ENCODE data around the gene LPCAT4.

Gene LPCAT4

DNA sequence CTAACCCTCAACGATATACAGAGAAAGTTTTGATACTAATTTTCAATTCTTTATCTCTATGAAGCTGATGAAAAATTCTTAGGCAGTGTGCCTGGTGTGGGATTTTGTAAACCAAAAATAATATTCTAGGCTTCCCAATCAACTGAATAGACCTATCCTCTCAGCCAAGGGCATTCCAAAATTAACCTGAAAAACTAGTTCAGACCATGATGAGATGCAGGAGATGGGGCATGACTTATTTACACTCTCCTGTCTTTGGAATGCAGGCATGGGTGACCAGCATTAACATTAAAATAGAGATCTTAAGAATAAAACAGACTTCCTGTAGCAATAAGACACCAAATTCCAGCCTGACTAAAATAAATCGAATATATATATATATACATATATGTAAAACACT lies 7.8 kb upstream of the LPCAT4 start:
- H3K36me3 ChIP-seq (ENCODE audit: insufficient read depth, low read length) = peaks cover 2% of the 10 kb centered on the region
- H3K27me3 ChIP-seq (ENCODE audit: insufficient read depth, low read length) = no peaks in the 10 kb centered on the region
- H3K4me1 ChIP-seq (ENCODE audit: insufficient read depth, low read length) = no peaks in the 10 kb centered on the region
- H3K9me3 ChIP-seq (ENCODE audit: low read length) = no peaks in the 10 kb centered on the region
- no peak overlapping the region for H3K4me3 ChIP-seq (ENCODE audit: low read length)
- H2AFZ ChIP-seq (ENCODE audit: low read depth, low read length) = no peak overlapping the region

DNA sequence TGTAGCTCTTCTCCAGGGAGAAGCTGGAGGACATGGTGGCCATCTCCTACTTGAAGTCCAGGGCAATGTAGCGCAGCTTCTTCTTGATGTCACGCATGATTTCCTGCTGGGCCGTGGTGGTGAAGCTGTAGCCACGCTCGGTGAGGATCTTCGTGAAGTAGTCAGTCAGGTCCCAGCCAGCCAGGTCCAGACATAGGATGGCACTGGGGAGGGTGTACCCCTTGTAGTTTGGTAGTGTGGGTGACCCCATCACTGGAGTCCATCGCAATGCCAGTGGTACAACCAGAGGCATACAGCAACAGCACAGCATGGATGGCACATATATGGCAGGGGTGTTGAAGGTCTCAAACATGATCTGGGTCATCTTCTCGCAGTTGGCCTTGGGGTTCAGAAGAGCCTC lies 7.0 kb upstream of the LPCAT4 start:
- no peaks in the 10 kb centered on the region for H3K9me3 ChIP-seq (ENCODE audit: low read length)
- no peaks in the 10 kb centered on the region for H3K27me3 ChIP-seq (ENCODE audit: insufficient read depth, low read length)
- H3K36me3 ChIP-seq (ENCODE audit: insufficient read depth, low read length) = no peaks in the 10 kb centered on the region
- no peaks in the 10 kb centered on the region for H3K4me1 ChIP-seq (ENCODE audit: insufficient read depth, low read length)
- no peak overlapping the region for H3K4me3 ChIP-seq (ENCODE audit: low read length)
- no peak overlapping the region for H2AFZ ChIP-seq (ENCODE audit: low read depth, low read length)

DNA sequence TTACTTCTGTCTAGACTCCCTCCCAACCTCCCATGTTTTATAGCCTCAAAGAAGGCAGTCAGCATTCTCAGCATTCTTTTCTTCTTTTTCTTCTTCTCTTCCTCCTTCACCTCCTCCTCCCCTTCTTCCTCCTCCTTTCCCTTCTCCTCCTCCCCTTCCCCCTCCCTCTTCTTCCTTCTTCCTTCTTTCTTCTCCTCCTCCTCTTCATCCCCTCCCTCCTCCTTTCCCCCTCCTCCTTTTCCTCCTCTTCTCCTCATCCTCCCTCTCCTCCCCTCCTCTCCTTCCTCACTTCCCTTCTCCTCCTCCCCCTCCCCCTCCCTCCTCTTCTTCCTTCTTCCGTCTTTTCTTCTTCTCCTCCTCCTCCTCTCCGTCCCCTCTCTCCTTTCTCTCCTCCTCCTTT lies 3.6 kb upstream of the LPCAT4 start:
- H2AFZ ChIP-seq (ENCODE audit: low read depth, low read length) = no peak overlapping the region
- H3K36me3 ChIP-seq (ENCODE audit: insufficient read depth, low read length) = no peaks in the 10 kb centered on the region
- no peaks in the 10 kb centered on the region for H3K27me3 ChIP-seq (ENCODE audit: insufficient read depth, low read length)
- H3K4me3 ChIP-seq (ENCODE audit: low read length) = no peak overlapping the region
- no peaks in the 10 kb centered on the region for H3K9me3 ChIP-seq (ENCODE audit: low read length)
- H3K4me1 ChIP-seq (ENCODE audit: insufficient read depth, low read length) = peaks cover 13% of the 10 kb centered on the region

DNA sequence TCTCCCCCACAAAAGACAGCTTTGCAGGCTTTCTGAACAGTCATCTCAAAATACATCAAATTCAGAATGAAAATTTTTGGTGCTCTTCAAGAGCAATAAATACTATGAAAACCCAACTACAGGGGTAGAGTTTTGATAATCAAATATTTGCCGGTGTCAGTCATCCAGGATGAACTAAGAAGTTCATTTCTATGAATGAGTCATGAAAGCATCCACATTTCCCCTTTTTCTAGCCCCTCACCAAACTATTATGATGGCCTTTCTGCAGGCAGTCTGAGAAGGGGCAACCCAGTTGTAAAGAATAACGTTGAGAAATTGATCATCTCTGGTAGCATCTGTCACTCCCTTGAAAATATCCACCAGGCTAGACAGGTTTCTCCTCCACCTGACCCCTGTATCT lies 3.1 kb upstream of the LPCAT4 start:
- no peak overlapping the region for H2AFZ ChIP-seq (ENCODE audit: low read depth, low read length)
- no peaks in the 10 kb centered on the region for H3K36me3 ChIP-seq (ENCODE audit: insufficient read depth, low read length)
- no peaks in the 10 kb centered on the region for H3K27me3 ChIP-seq (ENCODE audit: insufficient read depth, low read length)
- H3K4me1 ChIP-seq (ENCODE audit: insufficient read depth, low read length) = peaks cover 15% of the 10 kb centered on the region
- H3K9me3 ChIP-seq (ENCODE audit: low read length) = no peaks in the 10 kb centered on the region
- no peak overlapping the region for H3K4me3 ChIP-seq (ENCODE audit: low read length)

DNA sequence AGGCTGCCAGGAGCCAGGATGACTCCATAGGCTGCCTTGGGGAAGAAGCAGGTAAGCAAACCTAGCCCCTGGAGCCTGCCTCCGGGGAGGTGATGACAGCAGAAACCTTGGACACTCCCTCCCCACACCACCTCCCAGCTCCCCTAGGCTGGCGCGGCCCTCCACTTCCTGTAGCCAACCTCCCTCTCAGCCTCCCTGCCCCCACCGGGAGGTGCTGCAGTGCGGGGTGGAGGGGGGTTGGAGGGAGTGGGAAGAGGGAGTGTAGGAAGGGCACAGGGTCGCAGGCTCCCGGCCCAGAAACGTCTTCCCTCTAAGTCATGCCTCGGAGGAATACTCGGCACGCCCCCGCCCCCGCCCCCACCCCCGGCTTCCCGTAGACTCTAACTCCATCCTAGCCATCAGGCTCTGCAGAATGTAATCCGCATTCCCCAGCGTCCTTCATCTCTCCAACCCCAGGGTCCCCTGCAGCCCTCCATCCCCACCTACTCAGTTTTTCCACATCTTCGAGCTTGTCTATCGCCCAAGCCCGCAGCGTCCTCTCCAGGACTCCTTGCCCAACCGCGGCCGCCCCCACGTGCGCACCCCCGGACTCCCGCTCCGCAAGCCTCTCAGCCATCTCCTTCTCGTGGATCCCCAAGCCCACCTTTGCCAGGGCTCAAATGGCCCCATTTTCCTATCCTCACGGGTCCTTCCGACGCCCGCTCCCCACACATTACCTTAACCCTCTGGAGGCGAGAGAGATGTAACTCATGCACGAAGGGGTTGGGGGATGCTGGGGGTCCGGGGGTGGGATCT lies 528 bp downstream of the LPCAT4 start:
- H3K4me1 ChIP-seq (ENCODE audit: insufficient read depth, low read length) = peaks cover 15% of the 10 kb centered on the region
- H3K4me3 ChIP-seq (ENCODE audit: low read length) = peak overlapping the region; percentile 74
- H3K36me3 ChIP-seq (ENCODE audit: insufficient read depth, low read length) = peaks cover 6% of the 10 kb centered on the region
- H2AFZ ChIP-seq (ENCODE audit: low read depth, low read length) = peak overlapping the region; percentile 99
- no peaks in the 10 kb centered on the region for H3K9me3 ChIP-seq (ENCODE audit: low read length)
- H3K27me3 ChIP-seq (ENCODE audit: insufficient read depth, low read length) = no peaks in the 10 kb centered on the region

DNA sequence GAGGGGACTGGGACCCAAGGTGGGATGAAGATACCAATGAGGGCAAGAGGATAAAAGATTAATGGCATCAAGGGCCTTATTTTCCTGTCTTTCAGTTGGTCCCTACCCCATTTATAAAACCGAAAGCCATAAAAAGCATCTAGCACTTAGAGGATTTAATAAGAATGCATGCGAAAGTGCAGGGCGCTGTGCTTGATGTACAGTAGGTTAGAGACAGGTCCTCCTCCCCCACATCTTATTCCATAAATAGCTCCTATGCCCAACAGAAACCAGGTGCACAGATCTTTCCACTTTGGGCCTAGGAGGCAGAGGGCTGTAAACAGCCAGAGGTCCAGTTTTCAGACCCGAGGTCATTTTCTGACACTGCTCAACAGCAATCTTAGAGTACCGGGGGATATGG lies 1.2 kb downstream of the LPCAT4 start:
- peak overlapping the region; percentile 69 for H2AFZ ChIP-seq (ENCODE audit: low read depth, low read length)
- peaks cover 7% of the 10 kb centered on the region for H3K36me3 ChIP-seq (ENCODE audit: insufficient read depth, low read length)
- peak overlapping the region; percentile 74 for H3K4me3 ChIP-seq (ENCODE audit: low read length)
- H3K27me3 ChIP-seq (ENCODE audit: insufficient read depth, low read length) = no peaks in the 10 kb centered on the region
- peaks cover 15% of the 10 kb centered on the region for H3K4me1 ChIP-seq (ENCODE audit: insufficient read depth, low read length)
- no peaks in the 10 kb centered on the region for H3K9me3 ChIP-seq (ENCODE audit: low read length)

DNA sequence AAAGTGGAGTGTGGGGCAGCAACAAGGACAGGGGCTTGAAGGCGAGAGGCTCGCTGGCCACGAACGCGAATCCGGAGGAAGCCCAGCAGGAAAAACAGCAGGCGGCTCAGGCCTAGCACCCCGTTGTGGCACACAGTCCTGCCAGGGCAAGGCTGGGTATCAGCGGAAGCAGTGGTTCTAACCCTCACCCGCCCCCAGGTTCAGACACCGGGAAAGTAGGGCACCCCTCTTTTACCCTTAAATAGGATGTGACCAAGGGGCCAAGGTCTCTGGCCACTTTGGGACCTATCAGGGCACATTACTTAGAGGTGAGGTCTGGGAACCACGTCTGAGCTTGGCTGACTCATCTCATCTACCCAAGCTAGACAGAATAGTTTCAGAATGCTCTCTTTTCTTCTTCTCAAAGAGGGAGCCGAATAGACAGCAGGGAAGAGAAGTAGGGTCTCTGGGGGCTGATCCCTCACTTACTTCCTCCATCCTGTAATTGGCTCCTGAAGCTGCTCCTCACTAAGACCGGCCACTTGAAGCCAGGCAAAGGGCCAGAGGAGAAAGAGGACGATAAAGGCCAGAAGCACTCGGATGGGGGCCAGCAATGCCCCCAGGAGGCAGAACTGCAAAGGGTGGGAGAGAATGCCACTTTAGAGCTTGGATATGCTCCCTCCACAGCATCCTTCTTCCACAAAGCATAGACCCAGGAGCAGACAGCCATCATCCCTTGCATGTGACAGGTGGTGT lies 1.7 kb downstream of the LPCAT4 start:
- Histone ChIP-seq H2AFZ (ENCODE audit: low read depth, low read length) (no peak overlapping the region), H3K9me3 (ENCODE audit: low read length) (no peaks in the 10 kb centered on the region), H3K36me3 (ENCODE audit: insufficient read depth, low read length) (peaks cover 7% of the 10 kb centered on the region), H3K4me3 (ENCODE audit: low read length) (peak overlapping the region; percentile 74), H3K27me3 (ENCODE audit: insufficient read depth, low read length) (no peaks in the 10 kb centered on the region), H3K4me1 (ENCODE audit: insufficient read depth, low read length) (peaks cover 15% of the 10 kb centered on the region)

DNA sequence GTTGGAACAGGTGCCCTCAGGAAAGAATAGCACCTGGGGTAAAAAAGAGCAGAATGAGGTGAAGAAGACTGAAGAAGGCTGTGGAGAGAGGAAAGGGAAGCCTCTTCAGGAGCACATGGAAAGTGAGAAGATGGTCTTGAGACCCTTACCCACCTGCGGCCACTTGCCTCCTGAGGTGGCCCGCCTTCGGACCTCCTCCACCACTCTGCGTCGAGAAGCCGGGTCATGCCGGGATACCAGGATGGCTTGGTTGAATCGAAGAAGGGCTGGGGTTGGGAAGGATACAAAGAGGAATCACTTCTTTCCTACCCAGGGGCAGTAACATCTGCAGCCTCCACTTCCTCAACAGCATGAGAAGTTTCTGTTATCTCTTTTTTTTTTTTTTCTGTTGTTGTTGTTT lies 3.0 kb downstream of the LPCAT4 start:
- Histone ChIP-seq H3K9me3 (ENCODE audit: low read length) (no peaks in the 10 kb centered on the region), H3K4me1 (ENCODE audit: insufficient read depth, low read length) (peaks cover 15% of the 10 kb centered on the region)

DNA sequence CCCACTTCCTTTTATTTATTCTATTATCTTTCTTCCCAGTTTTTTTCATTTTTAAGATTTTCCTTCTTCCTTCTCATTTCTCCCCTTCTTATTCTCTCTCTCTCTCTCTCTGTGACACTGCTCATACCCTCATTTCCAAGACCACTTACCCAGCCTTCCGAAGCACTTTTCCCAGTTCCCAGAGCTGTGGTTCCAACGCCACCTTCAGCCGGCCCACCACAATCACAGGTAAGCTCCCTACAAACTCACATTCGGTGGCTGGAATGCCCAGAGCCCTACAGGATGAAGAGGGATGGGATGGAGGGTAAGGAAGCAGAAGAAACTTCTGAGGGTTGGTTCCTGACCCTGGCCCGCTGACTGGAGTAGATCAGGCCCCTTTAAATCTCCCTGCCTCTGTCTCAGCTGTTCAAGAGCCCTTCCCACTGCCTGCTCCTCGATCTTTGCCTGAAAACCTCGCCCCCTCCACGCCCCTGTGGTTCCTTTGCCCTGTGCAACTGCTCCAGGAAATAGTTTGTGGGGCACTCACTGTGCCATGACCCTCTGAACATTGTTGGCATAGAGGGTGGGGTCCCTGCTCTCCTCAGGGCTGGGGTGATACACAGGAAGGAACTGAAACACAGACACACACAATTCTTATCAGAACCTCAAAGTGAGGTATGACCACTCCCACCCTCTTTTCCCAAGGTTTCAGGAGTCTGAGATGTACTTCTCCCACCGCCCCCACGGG lies 4.8 kb downstream of the LPCAT4 start:
- no peaks in the 10 kb centered on the region for H3K9me3 ChIP-seq (ENCODE audit: low read length)
- no peak overlapping the region for H2AFZ ChIP-seq (ENCODE audit: low read depth, low read length)
- H3K4me1 ChIP-seq (ENCODE audit: insufficient read depth, low read length) = peaks cover 9% of the 10 kb centered on the region
- no peak overlapping the region for H3K4me3 ChIP-seq (ENCODE audit: low read length)
- peaks cover 18% of the 10 kb centered on the region for H3K36me3 ChIP-seq (ENCODE audit: insufficient read depth, low read length)
- no peaks in the 10 kb centered on the region for H3K27me3 ChIP-seq (ENCODE audit: insufficient read depth, low read length)

More for the DNA sequence above, 3.0 kb downstream of the LPCAT4 start:
- H2AFZ ChIP-seq (ENCODE audit: low read depth, low read length) = no peak overlapping the region
- peaks cover 16% of the 10 kb centered on the region for H3K36me3 ChIP-seq (ENCODE audit: insufficient read depth, low read length)
- no peaks in the 10 kb centered on the region for H3K27me3 ChIP-seq (ENCODE audit: insufficient read depth, low read length)
- H3K4me3 ChIP-seq (ENCODE audit: low read length) = no peak overlapping the region

DNA sequence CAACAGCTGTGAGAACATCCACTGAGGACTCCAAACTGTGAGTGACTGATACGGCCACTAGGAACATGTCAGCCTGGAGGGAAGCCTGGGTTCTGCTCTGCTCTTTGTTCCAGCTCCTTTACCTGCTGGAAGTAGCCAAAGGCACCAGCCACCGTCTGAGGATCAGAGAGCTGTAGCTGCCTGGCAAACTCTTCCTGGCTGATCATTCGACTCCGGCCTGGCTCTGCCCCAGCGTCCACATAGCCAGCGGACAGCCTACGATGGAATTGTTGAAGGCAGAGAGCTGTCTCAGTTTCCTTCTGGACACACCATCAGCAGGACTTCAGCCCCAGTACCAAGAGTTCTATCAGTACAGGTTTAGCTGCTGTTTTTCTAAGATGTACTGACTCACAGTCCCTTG lies 5.7 kb downstream of the LPCAT4 start:
- Histone ChIP-seq H3K36me3 (ENCODE audit: insufficient read depth, low read length) (peaks cover 18% of the 10 kb centered on the region), H3K9me3 (ENCODE audit: low read length) (no peaks in the 10 kb centered on the region), H3K4me1 (ENCODE audit: insufficient read depth, low read length) (peaks cover 8% of the 10 kb centered on the region), H3K4me3 (ENCODE audit: low read length) (no peak overlapping the region), H2AFZ (ENCODE audit: low read depth, low read length) (no peak overlapping the region), H3K27me3 (ENCODE audit: insufficient read depth, low read length) (no peaks in the 10 kb centered on the region)

DNA sequence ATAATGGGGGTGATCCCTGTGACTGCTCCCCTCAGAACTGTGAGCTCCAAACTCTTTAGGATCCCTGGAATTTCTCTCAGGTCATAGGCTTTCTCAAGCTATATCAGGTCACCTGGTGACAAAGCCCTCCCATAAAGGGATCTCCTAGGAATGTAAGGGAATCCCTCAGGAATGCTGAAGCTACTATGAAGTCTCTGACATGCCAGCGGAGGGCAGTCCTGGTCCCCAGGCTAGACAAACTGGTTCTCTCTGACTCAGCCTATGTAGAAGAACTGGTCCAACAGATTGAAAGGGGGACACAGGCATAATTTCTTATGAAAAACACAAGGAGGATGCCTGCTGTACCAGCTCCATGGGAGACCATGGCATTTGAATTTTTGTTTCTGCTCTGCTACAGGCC lies 6.7 kb downstream of the LPCAT4 start:
- H2AFZ ChIP-seq (ENCODE audit: low read depth, low read length) = no peak overlapping the region
- H3K9me3 ChIP-seq (ENCODE audit: low read length) = no peaks in the 10 kb centered on the region
- H3K27me3 ChIP-seq (ENCODE audit: insufficient read depth, low read length) = no peaks in the 10 kb centered on the region
- H3K4me3 ChIP-seq (ENCODE audit: low read length) = no peak overlapping the region
- no peaks in the 10 kb centered on the region for H3K4me1 ChIP-seq (ENCODE audit: insufficient read depth, low read length)
- peaks cover 20% of the 10 kb centered on the region for H3K36me3 ChIP-seq (ENCODE audit: insufficient read depth, low read length)

DNA sequence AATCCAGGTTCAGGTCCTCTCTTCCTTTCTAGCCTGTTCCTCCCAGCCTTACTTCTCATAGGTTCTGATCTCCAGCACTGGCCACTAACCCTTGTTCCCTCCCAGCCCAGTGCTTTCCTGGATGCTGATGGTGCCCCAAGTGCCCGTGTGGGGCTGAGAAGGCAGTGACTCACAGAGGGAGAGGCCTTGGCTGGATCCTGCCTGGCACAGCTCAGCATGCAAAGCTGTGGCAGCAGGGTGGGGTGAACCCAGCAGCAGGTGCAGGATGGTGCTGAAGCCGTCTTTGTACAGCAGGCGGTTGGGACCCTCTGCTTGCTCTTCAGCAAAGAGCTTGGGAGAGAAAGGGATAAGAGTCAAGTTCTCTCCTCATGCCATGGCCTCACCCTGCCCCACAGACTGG lies 7.6 kb downstream of the LPCAT4 start:
- H3K27me3 ChIP-seq (ENCODE audit: insufficient read depth, low read length) = no peaks in the 10 kb centered on the region
- no peaks in the 10 kb centered on the region for H3K9me3 ChIP-seq (ENCODE audit: low read length)
- no peaks in the 10 kb centered on the region for H3K4me1 ChIP-seq (ENCODE audit: insufficient read depth, low read length)
- H3K4me3 ChIP-seq (ENCODE audit: low read length) = no peak overlapping the region
- peaks cover 20% of the 10 kb centered on the region for H3K36me3 ChIP-seq (ENCODE audit: insufficient read depth, low read length)
- H2AFZ ChIP-seq (ENCODE audit: low read depth, low read length) = no peak overlapping the region

DNA sequence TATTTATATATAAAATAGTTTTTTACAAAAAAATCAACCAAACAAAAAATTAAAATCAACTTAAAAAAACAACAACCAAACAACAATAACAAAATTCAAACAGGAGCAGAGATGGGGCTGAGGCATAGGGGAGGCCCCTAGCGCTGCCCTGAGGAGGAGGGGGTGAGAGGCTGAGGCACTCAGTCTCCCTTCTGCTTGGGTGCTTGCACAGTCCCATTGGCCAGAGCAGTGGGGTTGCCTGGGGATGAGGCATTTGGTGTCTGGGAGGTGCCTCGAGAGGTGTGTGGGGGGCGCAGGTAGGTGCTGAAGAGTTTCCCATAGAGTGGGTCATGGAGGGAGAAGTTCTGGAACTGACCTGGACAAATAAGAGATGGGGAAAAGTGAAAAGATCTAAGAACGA lies 8.0 kb downstream of the LPCAT4 start:
- Histone ChIP-seq H3K36me3 (ENCODE audit: insufficient read depth, low read length) (peaks cover 18% of the 10 kb centered on the region), H3K9me3 (ENCODE audit: low read length) (no peaks in the 10 kb centered on the region), H3K27me3 (ENCODE audit: insufficient read depth, low read length) (no peaks in the 10 kb centered on the region), H3K4me3 (ENCODE audit: low read length) (no peak overlapping the region), H3K4me1 (ENCODE audit: insufficient read depth, low read length) (no peaks in the 10 kb centered on the region), H2AFZ (ENCODE audit: low read depth, low read length) (no peak overlapping the region)

Data from neuron (in vitro differentiated cells).